Right lobe of liver (tissue), 4 donors: Measurements from ENCODE around the gene SNX32.

Experiments
- POLR2A ChIP-seq: fragments of 450-650 bp; IDR thresholded peaks from one replicate; pipeline ENCODE4 v1.6.1; 2017; ENCODE audit warnings: antibody characterized with exemption, mild to moderate bottlenecking
- TF ChIP-seq, protein P1 (sequence below), 4 donors: fragments of 200-600 bp in 3 of 4; fragments of 450-650 bp in 1 of 4; IDR thresholded peaks; one replicate each; pipeline versions ENCODE4 v1.5.1 to v1.8.0; 2016 to 2022; ENCODE audit warnings: antibody characterized with exemption in 4 of 4, mild to moderate bottlenecking in 2 of 4
- donor health status: DM: no; HTN: no; CAD: no.
- donor health status: DM: no; HTN: no; CAD: no.
- donor health status: DM: no; HTN: yes; CAD: no.

DNA sequence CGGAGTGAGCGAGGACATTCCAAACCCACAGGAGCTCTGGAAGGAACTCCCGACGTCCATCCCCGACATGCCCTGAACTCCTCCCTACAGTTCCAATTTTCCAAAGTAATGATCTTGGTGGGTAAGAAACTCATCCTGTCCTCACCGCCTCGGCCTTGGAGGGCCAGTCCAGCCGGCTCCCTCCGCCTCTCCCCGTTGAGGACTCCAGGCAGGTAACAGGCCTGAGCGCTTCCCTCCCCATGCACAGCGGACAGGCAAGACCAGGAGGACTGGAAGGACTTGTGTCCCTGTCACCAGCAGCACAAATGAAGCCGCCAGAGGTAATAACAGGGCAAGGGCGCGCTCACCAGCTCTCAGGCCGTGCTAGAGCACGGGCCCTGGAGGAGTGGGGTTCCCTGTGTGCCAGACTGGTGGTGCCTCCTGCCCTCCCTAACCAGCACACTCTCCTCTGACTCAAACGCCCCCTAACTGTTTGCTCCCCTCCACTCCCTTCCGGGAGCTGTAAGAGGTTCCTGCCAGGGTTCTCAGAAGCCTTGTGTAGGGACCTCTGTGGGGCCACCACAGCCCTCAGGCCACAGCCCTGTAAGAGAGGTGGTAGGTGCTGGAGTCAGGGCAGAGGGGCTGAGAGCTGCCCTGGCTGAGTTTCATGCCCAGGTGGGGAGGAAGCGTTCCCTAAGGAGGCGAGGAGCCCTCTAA is 29.8 kb upstream of the SNX32 start:
- TF ChIP-seq, protein P1, sequence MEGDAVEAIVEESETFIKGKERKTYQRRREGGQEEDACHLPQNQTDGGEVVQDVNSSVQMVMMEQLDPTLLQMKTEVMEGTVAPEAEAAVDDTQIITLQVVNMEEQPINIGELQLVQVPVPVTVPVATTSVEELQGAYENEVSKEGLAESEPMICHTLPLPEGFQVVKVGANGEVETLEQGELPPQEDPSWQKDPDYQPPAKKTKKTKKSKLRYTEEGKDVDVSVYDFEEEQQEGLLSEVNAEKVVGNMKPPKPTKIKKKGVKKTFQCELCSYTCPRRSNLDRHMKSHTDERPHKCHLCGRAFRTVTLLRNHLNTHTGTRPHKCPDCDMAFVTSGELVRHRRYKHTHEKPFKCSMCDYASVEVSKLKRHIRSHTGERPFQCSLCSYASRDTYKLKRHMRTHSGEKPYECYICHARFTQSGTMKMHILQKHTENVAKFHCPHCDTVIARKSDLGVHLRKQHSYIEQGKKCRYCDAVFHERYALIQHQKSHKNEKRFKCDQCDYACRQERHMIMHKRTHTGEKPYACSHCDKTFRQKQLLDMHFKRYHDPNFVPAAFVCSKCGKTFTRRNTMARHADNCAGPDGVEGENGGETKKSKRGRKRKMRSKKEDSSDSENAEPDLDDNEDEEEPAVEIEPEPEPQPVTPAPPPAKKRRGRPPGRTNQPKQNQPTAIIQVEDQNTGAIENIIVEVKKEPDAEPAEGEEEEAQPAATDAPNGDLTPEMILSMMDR (IDR thresholded peaks at IDR 0.05) = no peak
- TF ChIP-seq POLR2A = no peak
